Gastrocnemius medialis (tissue), 4 donors: ENCODE measurements around the gene LSM5. TPM values are rescaled to one million over a fixed set of nuclear protein-coding genes. Genes with fewer than 3 reads are reported as not detected.

Source experiments
- ATAC-seq, 2 donors: fragments of 150-250 bp; one replicate each; pipeline ENCODE4 v1.9.1; 2016
- DNase-seq, 2 donors: peaks; one replicate each; pipeline ENCODE4 v3.0.0-alpha.2; 2019
- H3K27ac ChIP-seq, 4 donors: fragments of 200-600 bp; sonication (generic); 1 replicate in 1 of 4; 2 replicates in 3 of 4; pipeline ENCODE4 v1.5.1; 2016 to 2018; ENCODE audit warnings: mild to moderate bottlenecking in 2 of 4, moderate library complexity in 1 of 4
- H3K27me3 ChIP-seq, 3 donors: fragments of 200-600 bp; sonication (generic) in 2 of 3; 1 replicate in 1 of 3; 2 replicates in 2 of 3; pipeline versions ENCODE4 v1.5.1 to v1.6.0; 2016 to 2019; ENCODE audit warnings: mild to moderate bottlenecking in 1 of 3, moderate library complexity in 1 of 3
- H3K36me3 ChIP-seq, 2 donors: fragments of 200-600 bp; sonication (generic) in 1 of 2; one replicate each; pipeline ENCODE4 v1.5.1; 2017 to 2018
- H3K4me1 ChIP-seq, 2 donors: fragments of 200-600 bp; sonication (generic) in 1 of 2; one replicate each; pipeline ENCODE4 v1.5.1; 2016 to 2017; ENCODE audit warnings: mild to moderate bottlenecking in 2 of 2
- H3K4me3 ChIP-seq, 4 donors: fragments of 200-600 bp; sonication (generic) in 3 of 4; 1 replicate in 1 of 4; 2 replicates in 3 of 4; pipeline ENCODE4 v1.5.1; 2016 to 2019; ENCODE audit warnings: mild to moderate bottlenecking in 2 of 4
- H3K9me3 ChIP-seq, 3 donors: fragments of 200-600 bp; sonication (generic) in 2 of 3; 1 replicate in 1 of 3; 2 replicates in 2 of 3; pipeline ENCODE4 v1.5.1; 2016 to 2019
- CTCF ChIP-seq, 5 experiments: fragments of 450-650 bp in 3 of 5; fragments of 200-600 bp in 2 of 5; sonication (generic) in 2 of 5; IDR thresholded peaks in 4 of 5; conservative IDR thresholded peaks in 1 of 5; 1 replicate in 4 of 5; 2 replicates in 1 of 5; pipeline ENCODE4 v1.5.1; 2016 to 2019; ENCODE audit warnings: antibody characterized with exemption in 5 of 5, mild to moderate bottlenecking in 3 of 5, moderate library complexity in 3 of 5
- POLR2A ChIP-seq, 2 donors: fragments of 450-650 bp; IDR thresholded peaks; one replicate each; pipeline ENCODE4 v1.6.1; 2017; ENCODE audit warnings: antibody characterized with exemption in 2 of 2, mild to moderate bottlenecking in 2 of 2, moderate library complexity in 2 of 2
- in situ Hi-C, 4 donors: fragments of 200-750 bp; cut with MboI; loops; one replicate each; pipeline versions ENCODE4 v1.15.0 to v1.8.0; 2017; ENCODE audit warnings: low sequenced_read_pairs in 4 of 4
- intact Hi-C: fragments of 100-400 bp; cut with DNase I; formaldehyde crosslinking; loops from one replicate; pipeline ENCODE4 v1.15.1; 2023; ENCODE audit warnings: low total_unique reads
- total RNA-seq, 4 donors: library from RNA; depleted of rRNA; stranded (reverse); fragments of >200 nt; gene quantifications; one replicate each; pipeline versions ENCODE4 v1.1.0 to v1.2.3, GENCODE V29; 2016

The LSM5 gene
- total RNA-seq, 4 donors from 2014 or later, result 11.7 to 28.7 (median 14.8) TPM

GRCh38 chr7:32522746-32523530 lies 32.8 kb upstream of the LSM5 start:
- no peak overlapping the region for H3K4me3 ChIP-seq
- no peaks in the 10 kb centered on the region for H3K4me1 ChIP-seq
- ATAC-seq (no peak), DNase-seq (no peak)
- TF ChIP-seq POLR2A (IDR thresholded peaks at IDR 0.05) (no peak), CTCF (IDR thresholded peaks at IDR 0.05 in 4 of 5, conservative IDR thresholded peaks at IDR 0.05 in 1 of 5) (no peak)
- no peaks in the 10 kb centered on the region for H3K36me3 ChIP-seq
- no peaks in the 10 kb centered on the region for H3K27me3 ChIP-seq
- H3K9me3 ChIP-seq, result no peaks in the 10 kb centered on the region
- intact Hi-C loops, result no loop called here
- no peak overlapping the region for H3K27ac ChIP-seq
- in situ Hi-C loops, result no loop called here

GRCh38 chr7:32519763-32520162 lies 29.6 kb upstream of the LSM5 start:
- H3K9me3 ChIP-seq, result no peaks in the 10 kb centered on the region
- no peaks in the 10 kb centered on the region for H3K4me1 ChIP-seq
- H3K4me3 ChIP-seq, result no peak overlapping the region
- TF ChIP-seq CTCF (IDR thresholded peaks at IDR 0.05 in 4 of 5, conservative IDR thresholded peaks at IDR 0.05 in 1 of 5), result no peak
- no peak for TF ChIP-seq POLR2A (IDR thresholded peaks at IDR 0.05)
- intact Hi-C loops (no loop called here), in situ Hi-C loops (no loop called here)
- H3K27ac ChIP-seq, result no peak overlapping the region
- no peaks in the 10 kb centered on the region for H3K36me3 ChIP-seq
- no peaks in the 10 kb centered on the region for H3K27me3 ChIP-seq
- DNase-seq (no peak), ATAC-seq (no peak)

GRCh38 chr7:32518534-32519140 lies 28.5 kb upstream of the LSM5 start:
- Histone ChIP-seq H3K4me1 (no peaks in the 10 kb centered on the region), H3K4me3 (no peak overlapping the region), H3K9me3 (no peaks in the 10 kb centered on the region), H3K36me3 (no peaks in the 10 kb centered on the region), H3K27ac (no peak overlapping the region), H3K27me3 (no peaks in the 10 kb centered on the region)
- DNase-seq (no peak), ATAC-seq (no peak)
- in situ Hi-C loops (no loop called here), intact Hi-C loops (no loop called here)
- TF ChIP-seq CTCF (IDR thresholded peaks at IDR 0.05 in 4 of 5, conservative IDR thresholded peaks at IDR 0.05 in 1 of 5) (no peak), POLR2A (IDR thresholded peaks at IDR 0.05) (no peak)

- Histone ChIP-seq H3K27me3 (no peaks in the 10 kb centered on the region), H3K36me3 (no peaks in the 10 kb centered on the region), H3K9me3 (no peaks in the 10 kb centered on the region), H3K4me1 (no peaks in the 10 kb centered on the region), H3K4me3 (no peak overlapping the region), H3K27ac (no peak overlapping the region)
- ATAC-seq (no peak), DNase-seq (no peak)
- intact Hi-C loops (no loop called here), in situ Hi-C loops (no loop called here)
- no peak for TF ChIP-seq POLR2A (IDR thresholded peaks at IDR 0.05)
- TF ChIP-seq CTCF (IDR thresholded peaks at IDR 0.05 in 4 of 5, conservative IDR thresholded peaks at IDR 0.05 in 1 of 5), result no peak
Observed at GRCh38 chr7:32516551-32517100, 26.4 kb upstream of the LSM5 start.
